ENCODE measurements around the gene SFXN3. TPM values are rescaled to one million over a fixed set of nuclear protein-coding genes. Genes with fewer than 3 reads are reported as not detected.
A peak's percentile ranks its signal among the peaks of the same experiment; 100 is the strongest.

SFXN3 gene
- total RNA-seq, 3 donors from 2014 or later (not counting 1 experiment from before 2014, with no cell fraction given): 59.7 to 74.5 (median 68.9) TPM

DNA sequence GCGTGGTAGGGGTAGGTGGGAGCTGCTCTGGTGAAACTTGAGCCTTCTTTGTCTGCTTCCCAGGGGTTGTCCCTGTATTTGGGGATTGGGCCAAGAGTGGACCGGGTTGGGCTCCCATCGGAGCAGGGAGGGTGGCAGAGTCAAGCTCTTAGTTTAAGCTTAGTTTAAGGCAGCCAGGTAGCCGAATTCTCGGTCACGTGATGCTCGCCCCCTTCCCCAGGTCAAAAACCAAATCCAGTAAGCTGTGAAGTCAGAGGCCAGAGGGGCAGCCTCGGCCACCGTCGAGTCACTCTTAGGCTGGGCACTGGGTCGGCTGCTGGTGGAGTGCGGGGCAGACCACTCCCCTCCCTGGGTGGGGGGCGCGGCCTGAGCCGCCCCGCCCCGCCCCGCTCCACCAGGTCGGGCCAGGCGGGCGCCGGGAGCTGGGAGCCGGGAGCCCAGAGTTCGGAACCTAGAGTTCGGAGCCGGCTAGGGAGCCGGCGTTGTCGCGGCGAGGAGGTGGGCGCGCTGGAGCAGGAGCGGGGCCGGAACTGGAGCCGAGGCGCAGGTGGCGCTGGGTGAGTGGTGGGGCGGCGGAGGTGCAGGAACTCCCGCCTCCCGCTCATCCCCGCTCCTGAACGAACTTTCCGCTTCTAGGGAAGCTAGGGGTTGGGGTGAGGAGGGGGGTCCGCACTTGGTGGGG lies 34.2 kb upstream of the SFXN3 start:
- Mint-ChIP-seq H3K9me3 (no peaks in the 10 kb centered on the region), H3K4me3 (peak overlapping the region; percentile 89), H3K27ac (peak overlapping the region; percentile 58 to 85), H3K4me1 (peaks cover 14 to 34% of the 10 kb centered on the region in 2 donors), H3K36me3 (no peaks in the 10 kb centered on the region), H3K27me3 (ENCODE audit: low read depth in 2 of 2) (peaks cover 0 to 4% of the 10 kb centered on the region in 2 donors)
- H3K27me3 ChIP-seq (ENCODE audit: control insufficient read depth, insufficient read depth, low read length): no peaks in the 10 kb centered on the region
- intact Hi-C loops (cut with micrococcal nuclease): loop anchor here (5.0 kb wide), 1 partner anchor 35 kb away; the partner anchor contains the start of genes PDZD7 and SFXN3
- TF ChIP-seq, protein P1, sequence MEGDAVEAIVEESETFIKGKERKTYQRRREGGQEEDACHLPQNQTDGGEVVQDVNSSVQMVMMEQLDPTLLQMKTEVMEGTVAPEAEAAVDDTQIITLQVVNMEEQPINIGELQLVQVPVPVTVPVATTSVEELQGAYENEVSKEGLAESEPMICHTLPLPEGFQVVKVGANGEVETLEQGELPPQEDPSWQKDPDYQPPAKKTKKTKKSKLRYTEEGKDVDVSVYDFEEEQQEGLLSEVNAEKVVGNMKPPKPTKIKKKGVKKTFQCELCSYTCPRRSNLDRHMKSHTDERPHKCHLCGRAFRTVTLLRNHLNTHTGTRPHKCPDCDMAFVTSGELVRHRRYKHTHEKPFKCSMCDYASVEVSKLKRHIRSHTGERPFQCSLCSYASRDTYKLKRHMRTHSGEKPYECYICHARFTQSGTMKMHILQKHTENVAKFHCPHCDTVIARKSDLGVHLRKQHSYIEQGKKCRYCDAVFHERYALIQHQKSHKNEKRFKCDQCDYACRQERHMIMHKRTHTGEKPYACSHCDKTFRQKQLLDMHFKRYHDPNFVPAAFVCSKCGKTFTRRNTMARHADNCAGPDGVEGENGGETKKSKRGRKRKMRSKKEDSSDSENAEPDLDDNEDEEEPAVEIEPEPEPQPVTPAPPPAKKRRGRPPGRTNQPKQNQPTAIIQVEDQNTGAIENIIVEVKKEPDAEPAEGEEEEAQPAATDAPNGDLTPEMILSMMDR (IDR thresholded peaks at IDR 0.05): no peak
- no peaks in the 10 kb centered on the region for H3K9me3 ChIP-seq (ENCODE audit: control insufficient read depth, insufficient read depth, low read length)
- H3K27ac ChIP-seq (ENCODE audit: low read length): peak overlapping the region; percentile 77
- 3% methylated on average over 46 of the region's 46 CpGs for WGBS (ENCODE audit: insufficient coverage)
- H3K4me1 ChIP-seq (ENCODE audit: control insufficient read depth, insufficient read depth, low read length): peaks cover 35% of the 10 kb centered on the region
- peak overlapping the region; percentile 83 for H3K4me3 ChIP-seq (ENCODE audit: low read length)
- peak in 2 of 3 donors; percentile 2 to 10 for ATAC-seq
- DNase-seq: peak; percentile 24 to 66
- no peaks in the 10 kb centered on the region for H3K36me3 ChIP-seq (ENCODE audit: control insufficient read depth, insufficient read depth, low read length)

- H3K27ac Mint-ChIP-seq: peak overlapping the region; percentile 58 to 85
- H3K4me3 ChIP-seq (ENCODE audit: low read length): peak overlapping the region; percentile 83
- under 1% methylated on average over 64 of the region's 66 CpGs for WGBS (ENCODE audit: insufficient coverage)
Observed at GRCh38 chr10:100997360-100998182, 33.5 kb upstream of the SFXN3 start.

DNA sequence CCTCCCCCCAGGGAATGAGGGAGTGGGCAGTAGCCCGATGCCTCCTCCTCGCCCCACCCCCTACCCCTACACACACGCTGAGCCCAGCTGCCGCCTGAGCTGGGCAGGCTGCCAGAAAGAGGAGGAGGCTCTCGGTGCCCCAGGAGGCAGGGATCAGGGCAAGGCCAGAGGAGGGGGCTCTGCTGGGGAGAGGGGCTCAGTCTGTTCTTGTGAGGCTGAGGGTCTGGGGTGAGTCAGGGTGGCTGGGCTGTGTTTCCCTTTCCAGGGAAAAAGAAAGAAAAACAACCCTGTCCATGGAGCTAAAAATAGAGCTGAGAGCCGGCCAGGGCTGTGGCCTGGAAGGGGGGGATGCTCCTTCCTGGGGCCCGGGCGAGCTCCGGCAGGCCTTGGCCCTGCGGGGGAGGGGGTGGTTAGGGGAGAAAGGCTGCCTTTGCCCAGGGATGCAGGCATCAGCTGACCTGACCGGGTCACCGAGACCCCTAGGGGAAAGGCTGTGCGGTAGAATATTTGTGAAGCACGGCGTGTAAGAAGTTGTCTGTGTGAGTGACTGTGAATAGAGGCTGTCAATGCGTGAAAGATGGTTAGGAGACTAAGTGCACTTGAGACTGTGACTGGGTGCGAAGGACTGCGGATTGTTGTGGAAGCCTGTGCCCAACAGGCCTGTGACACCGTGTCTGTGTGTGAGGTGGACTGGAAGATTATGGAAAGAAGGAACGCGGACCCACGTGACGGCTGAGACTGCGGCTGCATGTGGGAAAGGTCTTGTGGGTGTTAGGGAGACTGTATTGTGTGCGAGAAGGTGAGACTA lies 32.6 kb upstream of the SFXN3 start:
- Histone ChIP-seq H3K36me3 (ENCODE audit: control insufficient read depth, insufficient read depth, low read length) (no peaks in the 10 kb centered on the region), H3K27me3 (ENCODE audit: control insufficient read depth, insufficient read depth, low read length) (no peaks in the 10 kb centered on the region), H3K4me3 (ENCODE audit: low read length) (peak overlapping the region; percentile 83), H3K4me1 (ENCODE audit: control insufficient read depth, insufficient read depth, low read length) (peaks cover 35% of the 10 kb centered on the region), H3K9me3 (ENCODE audit: control insufficient read depth, insufficient read depth, low read length) (no peaks in the 10 kb centered on the region), H3K27ac (ENCODE audit: low read length) (peak overlapping the region; percentile 77)
- H3K4me3 Mint-ChIP-seq: peak overlapping the region; percentile 89
- peak overlapping the region; percentile 71 to 82 for H3K27ac Mint-ChIP-seq
- WGBS (ENCODE audit: insufficient coverage): 6% methylated on average over 22 of the region's 25 CpGs
- H3K4me1 Mint-ChIP-seq: peaks cover 14 to 34% of the 10 kb centered on the region in 2 donors
- DNase-seq (peak; percentile 35 to 85), ATAC-seq (peak; percentile 13 to 19 (median 18))
- intact Hi-C loops (cut with micrococcal nuclease): loop anchor here (1.0 to 5.0 kb wide), 2 partner anchors 11 to 34 kb away; partner anchors contain the start of genes MRPL43, PDZD7, SFXN3 and TWNK
- peaks cover 0 to 4% of the 10 kb centered on the region in 2 donors for H3K27me3 Mint-ChIP-seq (ENCODE audit: low read depth in 2 of 2)
- H3K36me3 Mint-ChIP-seq: no peaks in the 10 kb centered on the region
- TF ChIP-seq, protein P1 (IDR thresholded peaks at IDR 0.05): no peak
- H3K9me3 Mint-ChIP-seq: no peaks in the 10 kb centered on the region

More at GRCh38 chr10:100997360-100998182, 33.5 kb upstream of the SFXN3 start:
- peak; percentile 63 to 81 for DNase-seq
- peaks cover 14 to 34% of the 10 kb centered on the region in 2 donors for H3K4me1 Mint-ChIP-seq
- Histone ChIP-seq H3K4me1 (ENCODE audit: control insufficient read depth, insufficient read depth, low read length) (peaks cover 35% of the 10 kb centered on the region), H3K27ac (ENCODE audit: low read length) (peak overlapping the region; percentile 77), H3K36me3 (ENCODE audit: control insufficient read depth, insufficient read depth, low read length) (no peaks in the 10 kb centered on the region), H3K27me3 (ENCODE audit: control insufficient read depth, insufficient read depth, low read length) (no peaks in the 10 kb centered on the region), H3K9me3 (ENCODE audit: control insufficient read depth, insufficient read depth, low read length) (no peaks in the 10 kb centered on the region)
- ATAC-seq: peak; percentile 34 to 55 (median 43)
- peaks cover 0 to 4% of the 10 kb centered on the region in 2 donors for H3K27me3 Mint-ChIP-seq (ENCODE audit: low read depth in 2 of 2)
- peak overlapping the region; percentile 89 for H3K4me3 Mint-ChIP-seq
- TF ChIP-seq, protein P1 (IDR thresholded peaks at IDR 0.05): peak; percentile 90
- H3K36me3 Mint-ChIP-seq: no peaks in the 10 kb centered on the region
- no peaks in the 10 kb centered on the region for H3K9me3 Mint-ChIP-seq
- intact Hi-C loops (cut with micrococcal nuclease): loop anchor here (1.0 to 5.0 kb wide), 2 partner anchors 10 to 35 kb away; partner anchors contain the start of genes MRPL43, PDZD7, SFXN3 and TWNK
